ENCODE data around the gene GPRC5D.

Gene GPRC5D

DNA sequence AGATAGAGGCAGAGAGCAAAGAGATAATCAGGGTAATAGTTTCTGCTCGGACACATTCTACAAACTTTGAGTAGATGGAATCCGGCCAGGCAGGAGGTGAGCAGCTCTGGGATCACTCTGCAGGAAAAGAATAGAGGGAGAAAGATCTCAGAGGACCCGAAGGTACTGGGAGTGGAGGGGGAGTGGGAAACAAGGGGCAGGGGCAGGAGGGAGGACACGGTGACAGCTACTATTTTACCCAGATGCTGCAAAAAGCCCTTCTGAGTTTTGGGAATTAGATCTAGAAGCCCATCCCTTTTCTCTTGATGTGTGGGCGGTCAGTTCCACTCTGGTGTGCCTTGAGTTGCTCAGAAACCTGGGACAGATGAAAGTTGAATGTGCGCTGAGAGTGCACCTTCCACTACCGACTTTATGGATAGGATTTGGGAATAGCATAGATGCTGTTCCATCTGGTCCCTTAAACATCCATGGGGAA lies 60.1 kb downstream of the GPRC5D start:
- H3K27ac ChIP-seq: peak overlapping the region; percentile 68; the same call in 1 of the 2 replicates
- TF ChIP-seq ZFX (IDR thresholded peaks at IDR 0.05; ENCODE audit: borderline replicate concordance): no peak
- TF ChIP-seq, protein P1, sequence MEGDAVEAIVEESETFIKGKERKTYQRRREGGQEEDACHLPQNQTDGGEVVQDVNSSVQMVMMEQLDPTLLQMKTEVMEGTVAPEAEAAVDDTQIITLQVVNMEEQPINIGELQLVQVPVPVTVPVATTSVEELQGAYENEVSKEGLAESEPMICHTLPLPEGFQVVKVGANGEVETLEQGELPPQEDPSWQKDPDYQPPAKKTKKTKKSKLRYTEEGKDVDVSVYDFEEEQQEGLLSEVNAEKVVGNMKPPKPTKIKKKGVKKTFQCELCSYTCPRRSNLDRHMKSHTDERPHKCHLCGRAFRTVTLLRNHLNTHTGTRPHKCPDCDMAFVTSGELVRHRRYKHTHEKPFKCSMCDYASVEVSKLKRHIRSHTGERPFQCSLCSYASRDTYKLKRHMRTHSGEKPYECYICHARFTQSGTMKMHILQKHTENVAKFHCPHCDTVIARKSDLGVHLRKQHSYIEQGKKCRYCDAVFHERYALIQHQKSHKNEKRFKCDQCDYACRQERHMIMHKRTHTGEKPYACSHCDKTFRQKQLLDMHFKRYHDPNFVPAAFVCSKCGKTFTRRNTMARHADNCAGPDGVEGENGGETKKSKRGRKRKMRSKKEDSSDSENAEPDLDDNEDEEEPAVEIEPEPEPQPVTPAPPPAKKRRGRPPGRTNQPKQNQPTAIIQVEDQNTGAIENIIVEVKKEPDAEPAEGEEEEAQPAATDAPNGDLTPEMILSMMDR (IDR thresholded peaks at IDR 0.05): no peak

DNA sequence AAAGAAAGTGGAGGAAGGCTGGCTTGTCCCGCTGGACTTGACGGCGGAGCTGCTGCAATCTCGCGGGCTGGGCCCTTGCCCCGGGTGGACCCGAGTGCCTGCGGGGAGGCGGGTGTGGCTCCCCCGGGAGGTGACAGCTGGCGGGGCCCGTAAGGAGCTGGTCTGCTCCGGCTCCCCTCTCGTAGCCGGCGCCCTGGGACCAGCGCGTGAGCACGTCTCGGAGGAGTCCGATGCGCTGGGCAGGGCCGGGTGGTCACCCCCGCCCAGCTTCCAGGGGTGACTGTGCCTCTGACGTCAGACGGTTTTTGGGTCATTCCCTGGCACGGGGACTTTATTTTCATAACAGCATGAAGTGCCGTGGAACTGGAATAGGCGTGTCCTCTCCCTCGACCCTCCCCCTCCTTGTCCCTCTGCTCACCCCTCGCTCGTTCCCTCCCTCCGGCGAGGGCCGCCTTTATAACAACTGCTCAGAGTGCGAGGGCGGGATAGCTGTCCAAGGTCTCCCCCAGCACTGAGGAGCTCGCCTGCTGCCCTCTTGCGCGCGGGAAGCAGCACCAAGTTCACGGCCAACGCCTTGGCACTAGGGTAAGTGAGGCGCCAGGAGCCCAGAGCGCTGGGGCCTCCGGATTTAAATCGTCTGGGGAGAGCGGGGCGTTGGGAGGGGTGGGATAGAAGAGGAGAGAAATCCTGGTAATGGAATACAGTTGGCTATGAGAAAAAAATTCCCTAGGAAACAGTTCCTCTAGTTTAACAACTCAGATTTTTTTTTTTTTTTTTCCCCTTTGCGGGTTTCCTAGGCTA lies 60.7 kb downstream of the GPRC5D start, which contains the start of gene GPRC5A:
TSS of gene GPRC5A (plus strand) at position 483 of the 801 bp plus-strand sequence. CDS start 16,688 bp downstream, outside the sequence.
- TF ChIP-seq, protein P1 (IDR thresholded peaks at IDR 0.05): peak; percentile 25; the same call in 1 of the 2 replicates
- no peak for TF ChIP-seq ZFX (IDR thresholded peaks at IDR 0.05; ENCODE audit: borderline replicate concordance)
- H3K27ac ChIP-seq: peak within 1 kb of the TSS; percentile 68
